ENCODE measurements around the gene CCNC.
A peak's percentile ranks its signal among the peaks of the same experiment; 100 is the strongest.

Gene CCNC

DNA sequence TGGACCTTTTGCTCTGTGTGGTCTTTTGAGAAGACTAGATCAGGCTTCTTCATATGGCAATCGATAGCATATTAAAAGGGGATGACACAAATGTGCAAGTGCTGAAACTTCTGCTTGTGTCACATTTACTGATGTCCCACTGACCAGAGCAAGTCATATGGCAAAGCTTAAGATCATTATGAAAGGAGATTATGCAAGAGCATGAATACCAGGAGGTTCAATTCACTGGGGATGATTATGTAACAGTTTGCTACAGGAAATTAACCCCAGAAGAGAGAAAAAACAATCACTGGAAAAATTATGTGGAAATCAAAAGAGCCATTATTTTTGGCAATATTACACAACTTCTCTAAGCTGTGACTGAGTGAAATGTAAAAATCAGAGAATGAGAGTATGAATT is 24.4 kb upstream of the CCNC start:
- TF ChIP-seq, protein P1, sequence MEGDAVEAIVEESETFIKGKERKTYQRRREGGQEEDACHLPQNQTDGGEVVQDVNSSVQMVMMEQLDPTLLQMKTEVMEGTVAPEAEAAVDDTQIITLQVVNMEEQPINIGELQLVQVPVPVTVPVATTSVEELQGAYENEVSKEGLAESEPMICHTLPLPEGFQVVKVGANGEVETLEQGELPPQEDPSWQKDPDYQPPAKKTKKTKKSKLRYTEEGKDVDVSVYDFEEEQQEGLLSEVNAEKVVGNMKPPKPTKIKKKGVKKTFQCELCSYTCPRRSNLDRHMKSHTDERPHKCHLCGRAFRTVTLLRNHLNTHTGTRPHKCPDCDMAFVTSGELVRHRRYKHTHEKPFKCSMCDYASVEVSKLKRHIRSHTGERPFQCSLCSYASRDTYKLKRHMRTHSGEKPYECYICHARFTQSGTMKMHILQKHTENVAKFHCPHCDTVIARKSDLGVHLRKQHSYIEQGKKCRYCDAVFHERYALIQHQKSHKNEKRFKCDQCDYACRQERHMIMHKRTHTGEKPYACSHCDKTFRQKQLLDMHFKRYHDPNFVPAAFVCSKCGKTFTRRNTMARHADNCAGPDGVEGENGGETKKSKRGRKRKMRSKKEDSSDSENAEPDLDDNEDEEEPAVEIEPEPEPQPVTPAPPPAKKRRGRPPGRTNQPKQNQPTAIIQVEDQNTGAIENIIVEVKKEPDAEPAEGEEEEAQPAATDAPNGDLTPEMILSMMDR (IDR thresholded peaks at IDR 0.05; ENCODE audit: low read depth, low read length): no peak
- H3K4me3 ChIP-seq (ENCODE audit: low read depth, low read length): no peak overlapping the region

DNA sequence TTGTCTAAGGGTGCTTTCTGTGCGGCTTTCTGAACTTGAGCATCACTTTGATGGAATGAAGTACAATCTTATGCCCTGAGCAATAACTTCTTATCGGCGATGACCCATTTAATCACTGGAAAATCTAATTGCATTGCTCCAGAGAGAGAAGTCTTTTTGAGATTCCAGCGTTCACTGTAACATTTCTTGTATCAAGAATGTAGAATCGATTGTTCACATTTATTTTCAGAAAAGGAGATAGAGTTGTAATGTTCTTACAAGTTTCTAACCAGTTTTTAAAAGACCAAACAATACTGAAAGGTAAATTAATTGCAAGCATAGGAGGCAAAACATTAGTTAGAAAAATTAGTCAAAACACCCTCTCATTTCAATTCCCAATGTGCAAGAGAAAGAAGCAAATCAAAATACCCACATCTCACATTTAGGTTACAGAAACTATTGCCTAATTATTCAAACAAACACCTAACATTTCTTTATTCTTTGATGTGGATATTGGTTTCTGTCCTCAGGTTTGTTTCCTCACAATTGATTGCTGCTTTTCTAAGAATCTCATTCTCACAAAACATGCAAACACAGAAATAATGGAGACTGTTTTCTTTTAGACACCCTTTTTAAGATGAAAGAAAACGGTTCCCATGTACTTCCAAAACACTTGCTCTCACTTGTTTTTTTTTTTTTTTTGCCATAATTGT is 23.4 kb upstream of the CCNC start:
- no peak overlapping the region for H3K4me3 ChIP-seq (ENCODE audit: low read depth, low read length)
- TF ChIP-seq, protein P1 (IDR thresholded peaks at IDR 0.05; ENCODE audit: low read depth, low read length): no peak

DNA sequence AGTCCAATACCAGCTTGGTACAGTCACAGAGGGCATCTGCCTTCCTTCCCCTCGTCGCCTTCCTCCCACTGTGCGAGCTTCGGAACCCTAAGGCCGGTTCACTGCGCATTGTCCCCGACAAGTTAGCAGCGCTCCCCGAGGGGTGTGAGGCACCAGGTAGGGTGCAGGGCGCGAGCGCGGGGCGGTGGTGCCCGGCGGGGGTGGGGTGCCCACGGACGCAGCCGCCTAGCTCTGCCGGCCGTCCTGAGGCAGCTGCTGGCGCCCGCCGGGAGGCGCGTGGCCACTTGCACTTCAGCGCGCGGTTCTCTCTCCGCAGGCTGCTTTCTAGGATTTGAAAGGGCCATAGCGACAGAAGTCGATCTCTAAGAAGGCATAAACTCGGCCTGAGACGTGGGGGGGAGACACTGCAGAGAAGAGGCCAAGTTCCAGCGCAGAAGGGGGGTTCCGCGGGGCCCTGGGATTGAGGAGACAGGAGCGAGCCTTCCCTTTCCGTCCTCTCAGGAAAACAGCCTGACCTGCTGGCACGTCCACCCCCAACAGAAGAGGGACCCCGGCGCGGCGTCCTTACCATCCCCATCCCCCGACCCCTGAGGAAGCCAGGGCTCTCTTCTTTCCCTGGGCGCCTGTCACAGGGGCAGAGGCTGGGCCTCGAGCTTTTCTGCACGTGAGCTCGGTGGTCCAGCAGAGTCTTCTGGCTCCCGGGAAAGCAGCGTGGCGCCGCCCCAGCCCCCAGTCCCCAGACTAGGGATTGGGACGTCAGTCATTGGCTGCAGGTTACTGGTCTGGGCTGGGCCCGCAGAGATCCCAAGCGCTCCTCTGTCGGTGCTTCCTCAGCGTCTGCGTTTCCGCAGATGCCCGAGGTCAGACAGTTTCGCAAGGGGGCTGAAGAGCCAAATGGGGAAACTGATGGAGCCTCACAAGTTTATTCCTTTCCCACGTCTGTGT is 22.5 kb upstream of the CCNC start:
- TF ChIP-seq, protein P1 (IDR thresholded peaks at IDR 0.05; ENCODE audit: low read depth, low read length): no peak
- no peak overlapping the region for H3K4me3 ChIP-seq (ENCODE audit: low read depth, low read length)

DNA sequence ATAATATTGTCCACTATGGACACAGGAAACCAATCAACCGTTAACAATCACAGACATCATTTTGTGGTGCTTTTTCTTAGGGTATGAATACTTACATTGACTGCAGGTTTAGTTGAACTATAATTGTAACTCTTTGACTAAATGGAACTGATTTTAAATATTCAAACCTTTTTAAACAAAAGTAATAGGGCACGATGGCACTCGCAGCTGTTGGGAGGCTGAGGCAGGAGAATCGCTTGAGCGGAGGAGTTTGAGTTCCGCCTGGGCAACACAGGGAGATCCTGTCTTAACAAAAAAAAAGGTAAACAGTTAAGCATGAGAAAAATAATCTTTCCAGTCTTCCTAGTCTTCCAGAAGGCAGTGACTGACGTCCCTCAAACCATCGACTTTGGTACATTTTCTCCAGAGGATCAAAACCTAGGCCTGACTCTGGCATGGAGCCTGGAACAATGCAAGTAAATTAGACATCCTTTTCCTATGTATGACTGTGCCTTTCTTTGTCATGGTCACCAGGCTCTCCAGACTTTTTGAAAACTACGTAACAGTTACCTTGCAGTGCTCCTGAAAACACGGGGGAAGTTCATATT is 21.5 kb upstream of the CCNC start:
- TF ChIP-seq, protein P1 (IDR thresholded peaks at IDR 0.05; ENCODE audit: low read depth, low read length): no peak

DNA sequence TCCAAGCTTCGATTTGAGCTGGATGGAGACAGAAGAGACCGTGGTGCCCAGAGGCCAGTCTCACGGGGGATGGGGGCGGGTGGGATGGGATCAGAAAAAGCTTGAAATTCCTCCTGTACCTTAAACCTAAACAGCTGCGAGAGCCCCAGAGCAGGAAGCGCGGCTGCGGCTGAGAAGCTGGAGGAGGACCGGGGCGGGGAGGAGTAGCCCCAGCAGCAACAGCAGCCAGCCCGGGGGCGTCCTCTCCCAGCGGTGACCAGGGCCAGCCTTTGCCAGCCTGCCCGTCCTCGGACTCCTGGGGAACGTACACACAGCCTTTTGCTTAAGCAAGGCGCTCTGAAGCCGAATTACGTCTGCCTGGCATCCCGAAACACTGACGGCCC is 20.8 kb upstream of the CCNC start:
- peak overlapping the region; percentile 51 for H3K4me3 ChIP-seq (ENCODE audit: low read depth, low read length)
- TF ChIP-seq, protein P1 (IDR thresholded peaks at IDR 0.05; ENCODE audit: low read depth, low read length): no peak

More for the DNA sequence above, 21.5 kb upstream of the CCNC start:
- no peak overlapping the region for H3K4me3 ChIP-seq (ENCODE audit: low read depth, low read length)

DNA sequence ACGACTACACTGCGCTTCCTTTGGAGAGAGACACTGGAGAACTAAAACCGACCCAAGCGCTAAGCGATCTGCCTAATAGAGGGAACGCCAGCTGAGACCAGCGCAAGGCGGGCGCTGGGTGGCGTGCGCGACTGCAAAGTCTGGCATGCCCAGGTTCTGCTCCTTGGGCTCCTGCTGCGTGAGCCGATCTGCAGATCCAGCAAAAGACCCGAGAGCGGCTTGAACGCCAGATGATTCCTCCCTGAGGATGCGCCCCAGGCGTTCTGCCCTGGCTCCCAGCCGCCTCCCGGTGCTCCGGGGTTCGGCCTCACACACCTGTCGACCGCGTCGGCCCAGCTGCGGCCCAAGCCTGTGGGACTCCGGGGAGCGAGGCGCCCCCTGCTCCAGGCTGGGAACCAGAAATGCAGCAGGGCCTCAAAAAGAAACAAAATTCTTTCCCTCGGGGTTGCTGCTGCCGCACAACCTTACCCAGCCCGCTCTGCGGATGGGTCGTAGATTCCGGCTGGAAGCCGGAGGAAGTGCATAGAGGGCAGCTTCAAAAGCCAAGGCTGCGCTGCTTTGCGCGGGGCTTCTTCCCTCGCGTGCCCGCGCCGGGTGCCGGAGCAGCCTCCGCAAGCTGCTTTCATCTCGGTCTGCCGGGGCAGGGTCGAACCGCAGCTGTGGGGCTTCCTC is 20.3 kb upstream of the CCNC start:
- peak overlapping the region; percentile 51 for H3K4me3 ChIP-seq (ENCODE audit: low read depth, low read length)
- TF ChIP-seq, protein P1 (IDR thresholded peaks at IDR 0.05; ENCODE audit: low read depth, low read length): peak; percentile 25; the same call in 1 of the 2 replicates
